Activated CD4-positive, CD25-positive, alpha-beta regulatory T cell (primary cell): ENCODE data around the gene RBMXL2.

Experiments
- DNase-seq, 4 experiments: peaks; one replicate each; lab custom pipeline; 2025; lab: John Stamatoyannopoulos, UW

The RBMXL2 gene

DNA sequence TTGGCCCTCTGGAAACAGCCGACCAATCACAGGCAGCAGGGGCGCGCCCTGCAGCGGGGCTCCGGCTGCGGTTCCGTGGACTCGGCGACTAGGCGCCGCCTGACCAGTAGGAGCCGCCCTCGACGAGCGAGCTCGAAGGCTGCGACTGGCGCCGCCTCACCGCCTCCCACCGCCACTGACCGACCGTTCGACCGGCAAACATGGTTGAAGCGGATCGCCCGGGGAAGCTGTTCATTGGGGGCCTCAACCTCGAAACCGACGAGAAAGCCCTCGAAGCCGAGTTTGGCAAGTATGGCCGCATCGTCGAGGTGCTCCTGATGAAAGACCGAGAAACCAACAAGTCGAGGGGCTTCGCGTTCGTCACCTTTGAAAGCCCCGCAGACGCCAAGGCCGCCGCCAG lies at the start of gene RBMXL2:
RBMXL2 (plus strand) TSS at position 78 of the 400 bp plus-strand sequence; CDS start at position 201, 123 bp downstream.
- DNase-seq = no peak

DNA sequence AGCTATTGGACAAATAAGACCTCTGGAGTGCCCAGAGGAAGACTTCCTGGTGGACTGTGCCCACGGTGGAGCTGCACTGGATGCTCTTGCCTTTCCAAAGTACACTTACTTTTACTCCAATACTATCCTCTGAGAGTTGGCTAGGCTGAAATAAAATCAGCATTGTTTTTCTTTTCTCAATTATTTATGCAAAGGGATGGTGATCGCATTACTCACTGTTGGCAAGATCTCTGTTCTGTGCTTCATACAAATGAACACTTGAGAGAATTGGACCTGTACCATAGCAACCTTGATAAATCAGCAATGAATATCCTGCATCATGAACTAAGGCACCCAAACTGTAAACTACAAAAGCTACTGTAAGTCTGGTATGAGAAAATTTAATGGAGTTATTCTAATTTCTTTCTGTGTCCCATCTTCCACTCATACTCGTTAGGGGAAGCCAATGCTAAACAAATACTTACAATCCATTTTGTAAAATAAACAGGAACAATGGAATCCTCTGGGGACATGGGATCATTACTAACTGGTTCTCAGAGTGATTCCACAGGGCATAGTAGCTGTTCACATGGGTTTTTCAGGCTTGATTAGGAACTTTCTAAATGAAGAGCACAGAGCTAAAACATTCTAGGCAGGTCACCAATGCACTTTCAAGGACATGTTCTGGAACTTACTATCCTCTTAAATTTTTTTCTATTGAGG lies 42.2 kb upstream of the RBMXL2 start:
- no peak for DNase-seq

DNA sequence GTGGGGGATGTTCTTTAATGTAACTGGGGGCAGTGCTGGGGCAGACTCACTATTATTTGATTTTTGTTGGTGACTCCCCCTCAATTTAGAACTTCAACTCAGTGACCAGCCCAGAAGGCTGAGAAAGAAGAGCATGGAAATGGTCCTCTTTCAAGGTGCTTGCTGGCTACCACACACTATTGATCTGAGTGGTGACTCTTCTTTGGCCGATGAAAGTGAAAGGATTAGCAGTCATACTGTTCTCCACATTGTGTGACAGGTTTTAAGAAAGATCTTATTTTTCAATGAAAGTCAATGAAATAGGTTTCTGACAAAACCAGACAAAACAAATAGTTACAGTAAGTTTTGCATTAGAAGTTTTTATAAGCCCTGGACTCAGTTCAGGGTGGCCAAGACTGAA lies 38.6 kb upstream of the RBMXL2 start:
- no peak for DNase-seq

- no peak for DNase-seq
Observed at GRCh38 chr11:7056828-7057513, 31.8 kb upstream of the RBMXL2 start.

DNA sequence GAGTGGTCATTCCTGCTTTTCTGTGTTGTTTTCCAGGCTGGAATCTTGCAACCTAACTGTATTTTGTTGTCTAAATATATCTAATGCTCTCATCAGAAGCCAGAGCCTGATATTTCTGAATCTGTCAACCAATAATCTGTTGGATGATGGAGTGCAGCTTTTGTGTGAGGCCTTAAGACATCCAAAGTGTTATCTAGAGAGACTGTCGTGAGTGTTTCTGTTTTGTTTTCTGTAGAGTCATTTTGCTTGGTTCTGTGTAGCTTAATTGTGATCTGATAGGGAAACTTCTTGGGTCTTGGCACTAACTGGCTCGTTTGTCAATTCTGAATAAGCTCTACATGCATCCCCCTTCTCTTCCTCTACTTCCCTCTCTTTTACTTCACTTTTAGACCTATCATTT lies 31.2 kb upstream of the RBMXL2 start:
- no peak for DNase-seq

- no peak for DNase-seq
Observed at GRCh38 chr11:7060868-7061267, 27.9 kb upstream of the RBMXL2 start.

DNA sequence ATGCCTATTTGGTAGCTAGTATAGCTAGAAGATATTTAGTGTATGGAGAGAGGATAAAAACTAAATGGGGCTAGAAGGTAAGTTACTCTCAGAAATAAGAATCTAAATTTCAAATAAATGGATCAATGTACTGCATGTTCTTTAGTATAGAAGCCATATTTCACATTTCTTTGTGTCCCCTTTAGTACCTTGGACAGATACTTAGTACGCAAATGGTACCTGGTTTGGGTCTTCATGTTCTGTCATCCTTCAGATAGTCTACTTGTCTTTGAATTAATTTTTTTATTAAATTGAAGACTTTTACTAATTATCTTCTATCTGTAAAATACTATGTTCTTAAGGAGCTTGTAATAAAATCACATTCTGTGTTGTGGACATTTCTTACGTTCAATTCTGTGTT lies 26.3 kb upstream of the RBMXL2 start:
- no peak for DNase-seq

- DNase-seq = no peak
Observed at GRCh38 chr11:7072401-7073028, 16.3 kb upstream of the RBMXL2 start.

GRCh38 chr11:7077101-7077500 lies 11.7 kb upstream of the RBMXL2 start:
- DNase-seq = no peak

DNA sequence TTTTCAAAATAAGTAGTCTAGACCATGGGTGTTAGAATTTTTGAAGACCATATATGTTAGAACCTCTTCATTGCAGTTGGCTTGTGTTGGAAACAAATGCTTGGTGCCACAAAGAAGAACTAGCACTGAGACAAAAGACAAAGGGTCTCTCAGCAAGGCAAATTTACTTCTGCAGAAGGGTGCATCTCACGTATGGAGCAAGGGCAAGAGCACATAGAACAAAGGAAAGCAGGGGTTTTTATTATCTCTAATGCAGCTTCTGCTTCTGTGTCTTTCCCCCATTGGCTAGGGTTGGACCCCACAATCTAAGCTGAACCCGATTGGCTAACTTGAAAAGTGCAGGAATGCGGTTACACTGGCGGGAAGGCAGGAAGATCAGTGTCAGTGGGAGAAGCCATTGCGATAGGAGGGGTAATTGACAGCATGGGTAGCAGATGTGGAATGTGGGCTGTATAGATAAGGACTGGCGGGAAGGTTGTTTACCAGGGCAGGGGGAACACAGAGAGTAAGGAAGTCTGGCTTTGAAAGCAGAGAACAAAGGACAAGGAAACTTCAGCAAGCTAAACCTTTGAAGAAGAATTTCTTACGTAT lies 9.2 kb upstream of the RBMXL2 start:
- DNase-seq = no peak

GRCh38 chr11:7080900-7081299 lies 7.9 kb upstream of the RBMXL2 start:
- DNase-seq = no peak

DNA sequence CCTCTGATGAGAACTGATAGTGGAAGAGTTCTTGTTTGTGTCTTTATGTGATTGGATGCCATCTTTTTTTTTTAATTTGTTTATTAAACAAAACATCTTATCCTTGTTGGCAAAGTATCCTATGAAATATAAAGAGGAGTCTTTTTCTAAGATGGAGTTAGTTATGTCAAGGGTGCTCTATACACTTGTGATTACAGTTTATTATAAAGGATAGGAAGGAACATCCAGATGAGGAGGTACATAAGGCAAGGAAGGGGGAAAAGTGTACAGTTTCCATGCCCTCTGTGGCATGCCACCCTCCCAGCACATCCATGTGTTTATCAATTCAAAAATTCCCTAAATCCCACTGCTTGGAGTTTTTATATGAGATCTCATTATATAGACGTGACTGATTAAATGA lies 7.4 kb upstream of the RBMXL2 start:
- DNase-seq = no peak

- DNase-seq = no peak
Observed at GRCh38 chr11:7089328-7090251, 792 bp downstream of the RBMXL2 start.

GRCh38 chr11:7098235-7098832 lies 9.5 kb downstream of the RBMXL2 start:
- DNase-seq = no peak

DNA sequence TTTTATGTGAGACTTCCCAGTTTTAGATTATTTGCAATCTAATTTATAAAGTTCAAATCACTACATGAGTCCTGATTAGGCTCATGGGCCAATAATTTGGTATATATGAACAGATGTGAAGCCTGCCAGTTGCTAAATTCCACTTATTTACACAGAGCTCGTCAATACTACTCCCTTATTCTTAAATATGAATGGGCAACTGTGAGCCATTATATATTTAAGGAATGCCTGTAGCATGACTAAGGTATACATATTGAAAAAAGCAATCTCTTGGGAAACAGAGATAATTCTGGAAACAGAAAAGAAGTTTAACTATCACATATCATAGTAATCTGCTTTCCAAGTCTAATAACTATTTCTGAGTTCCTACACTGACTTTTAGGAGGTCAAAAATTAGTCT lies 27.0 kb downstream of the RBMXL2 start:
- no peak for DNase-seq

DNA sequence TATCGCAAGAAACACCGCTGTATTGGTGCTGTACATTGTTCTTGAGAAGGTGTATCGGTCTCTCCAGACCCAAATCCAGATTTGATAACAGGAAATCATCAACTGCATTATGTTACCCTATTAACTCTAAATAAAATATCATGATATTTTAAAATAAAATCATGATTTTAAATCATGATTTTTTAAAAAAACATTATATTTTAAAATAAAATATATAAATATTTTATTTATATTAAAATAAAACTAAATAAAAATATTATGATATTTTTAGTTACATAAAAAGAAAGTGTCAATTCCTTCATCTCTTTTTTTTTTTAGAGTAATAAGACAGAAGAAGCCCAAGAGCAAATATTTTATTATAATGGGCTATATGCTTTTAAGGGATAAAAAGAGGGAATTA lies 27.6 kb downstream of the RBMXL2 start:
- no peak for DNase-seq

DNA sequence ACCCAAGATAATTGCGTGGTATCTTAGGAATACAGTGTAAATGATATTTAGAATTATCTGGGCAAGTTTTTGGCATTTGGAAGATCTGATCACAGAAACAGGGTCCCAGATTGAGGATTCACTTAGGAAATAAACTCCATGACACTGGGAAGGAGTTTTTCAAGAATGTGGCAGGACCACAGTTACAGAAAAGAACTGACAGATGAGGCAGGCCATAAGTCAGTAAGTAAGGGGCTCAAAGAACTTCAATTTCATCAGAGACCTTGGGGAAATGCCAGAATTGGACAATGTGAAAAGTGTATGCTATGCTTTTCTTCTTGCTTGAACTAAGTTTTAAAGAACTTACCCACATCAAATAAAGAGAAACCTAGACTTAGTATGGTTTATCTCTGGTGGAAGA lies 49.3 kb downstream of the RBMXL2 start:
- no peak for DNase-seq
